ENCODE data around the gene FZD10.

Gene FZD10

DNA sequence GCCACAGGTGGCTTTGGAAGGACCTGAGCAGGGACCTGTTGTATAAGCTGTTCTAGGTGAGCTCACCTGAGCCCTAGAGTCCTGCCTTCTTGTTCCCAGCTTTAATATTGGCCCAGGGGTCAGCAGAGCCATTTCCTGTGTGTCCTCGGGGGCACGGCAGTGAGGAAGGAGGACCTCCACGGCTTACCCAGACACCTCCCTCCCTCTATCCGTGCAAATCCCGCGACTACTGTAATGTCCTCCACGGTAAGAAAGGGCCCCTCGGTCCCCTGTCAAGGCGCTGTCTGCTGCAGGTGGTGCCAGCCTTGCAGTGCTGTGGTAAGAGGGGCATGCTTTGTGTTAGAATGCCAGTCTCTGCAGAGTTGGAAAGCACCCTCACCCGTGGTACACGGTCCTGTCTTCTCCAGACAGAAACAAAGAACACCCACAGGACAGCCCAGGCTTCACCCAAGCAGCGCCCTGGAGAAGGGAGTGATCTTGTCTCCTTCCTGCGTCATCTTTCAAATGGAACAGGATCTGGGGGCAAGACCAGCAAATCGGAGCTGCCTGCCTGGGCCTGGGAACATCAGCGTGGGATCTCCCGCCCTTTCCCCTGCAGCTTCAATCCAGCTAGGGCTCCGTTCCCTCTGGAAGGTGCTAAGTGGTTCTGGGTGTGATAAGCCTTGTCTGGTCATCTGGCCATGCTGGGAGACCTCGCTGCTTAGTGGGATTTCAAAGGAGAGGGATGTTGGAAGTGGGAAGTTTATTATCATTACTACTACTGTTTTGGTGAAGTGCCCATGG lies 20.2 kb upstream of the FZD10 start:
- H3K79me2 ChIP-seq (ENCODE audit: control insufficient read depth, insufficient read depth, low read length, poor library complexity): no peaks in the 10 kb centered on the region
- no peak for DNase-seq
- WGBS (ENCODE audit: extremely low coverage, insufficient coverage, insufficient read length): no CpG with 5 or more reads among the region's 18 CpGs

DNA sequence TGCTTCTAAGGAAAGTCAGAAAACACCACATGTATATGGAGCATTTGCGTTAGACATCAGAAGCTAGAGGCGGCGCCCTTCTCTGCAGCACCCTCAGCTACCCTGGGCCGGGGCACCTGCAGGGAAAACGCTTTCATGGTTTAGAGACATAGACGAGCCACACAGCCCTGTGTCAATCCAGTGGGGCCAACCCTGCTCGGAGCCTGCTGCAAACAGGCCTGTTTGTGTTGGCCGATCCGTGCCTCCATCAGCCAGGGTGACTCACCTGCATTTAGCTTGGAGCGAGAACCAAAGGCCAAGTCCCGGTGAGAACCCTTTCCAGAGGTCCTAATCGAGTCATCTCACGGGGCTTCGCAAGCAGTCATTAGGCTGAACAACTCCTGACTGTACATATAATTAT lies 19.5 kb upstream of the FZD10 start:
- Histone ChIP-seq H4K91ac (ENCODE audit: low read depth, low read length) (no peak overlapping the region), H3K27ac (ENCODE audit: low read depth, low read length) (no peak overlapping the region), H3K4me1 (ENCODE audit: control insufficient read depth in 1 of 2, insufficient read depth in 2 of 2, low read length in 2 of 2) (no peaks in the 10 kb centered on the region), H3K79me1 (ENCODE audit: low read length) (no peaks in the 10 kb centered on the region), H3K23ac (ENCODE audit: low read length) (no peak overlapping the region), H3K4me2 (ENCODE audit: low read length) (no peak overlapping the region), H3K9ac (ENCODE audit: low read length) (no peak overlapping the region), H2BK12ac (ENCODE audit: low read length) (no peak overlapping the region), H3K4ac (ENCODE audit: low read depth, low read length) (no peak overlapping the region), H4K12ac (ENCODE audit: low read depth, low read length) (no peak overlapping the region), H2AK5ac (ENCODE audit: low read length) (no peak overlapping the region), H4K8ac (ENCODE audit: low read depth, low read length) (no peak overlapping the region), H3K9me3 (ENCODE audit: insufficient read depth, low read depth, low read length) (peaks cover 3% of the 10 kb centered on the region), H3K27me3 (ENCODE audit: insufficient read depth, low read length) (no peaks in the 10 kb centered on the region), H3K79me2 (ENCODE audit: control insufficient read depth, insufficient read depth, low read length, poor library complexity) (no peaks in the 10 kb centered on the region), H3K4me3 (ENCODE audit: low read depth, low read length) (no peak overlapping the region), H3K18ac (ENCODE audit: low read length) (no peak overlapping the region), H2AFZ (ENCODE audit: insufficient read depth, low read length, poor library complexity) (no peak overlapping the region), H3K36me3 (ENCODE audit: control insufficient read depth in 1 of 2, insufficient read depth in 2 of 2, low read length in 2 of 2) (no peaks in the 10 kb centered on the region), H2BK5ac (ENCODE audit: low read depth, low read length, poor library complexity) (no peak overlapping the region), H2BK120ac (ENCODE audit: insufficient read depth, low read length, poor library complexity) (no peak overlapping the region), H3K14ac (ENCODE audit: low read length) (no peak overlapping the region)
- no CpG with 5 or more reads among the region's 14 CpGs for WGBS (ENCODE audit: extremely low coverage, insufficient coverage, insufficient read length)
- DNase-seq: no peak

More for the DNA sequence above, 20.2 kb upstream of the FZD10 start:
- H2BK120ac ChIP-seq (ENCODE audit: insufficient read depth, low read length, poor library complexity): no peak overlapping the region
- no peak overlapping the region for H4K12ac ChIP-seq (ENCODE audit: low read depth, low read length)
- no peak overlapping the region for H3K9ac ChIP-seq (ENCODE audit: low read length)
- H2BK12ac ChIP-seq (ENCODE audit: low read length): no peak overlapping the region
- H3K27me3 ChIP-seq (ENCODE audit: insufficient read depth, low read length): no peaks in the 10 kb centered on the region
- H2BK5ac ChIP-seq (ENCODE audit: low read depth, low read length, poor library complexity): no peak overlapping the region
- no peak overlapping the region for H3K4me2 ChIP-seq (ENCODE audit: low read length)
- H3K23ac ChIP-seq (ENCODE audit: low read length): no peak overlapping the region
- H3K36me3 ChIP-seq (ENCODE audit: control insufficient read depth in 1 of 2, insufficient read depth in 2 of 2, low read length in 2 of 2): no peaks in the 10 kb centered on the region
- H3K27ac ChIP-seq (ENCODE audit: low read depth, low read length): no peak overlapping the region
- no peak overlapping the region for H2AK5ac ChIP-seq (ENCODE audit: low read length)
- no peaks in the 10 kb centered on the region for H3K79me1 ChIP-seq (ENCODE audit: low read length)
- no peak overlapping the region for H3K14ac ChIP-seq (ENCODE audit: low read length)
- H4K91ac ChIP-seq (ENCODE audit: low read depth, low read length): no peak overlapping the region
- no peak overlapping the region for H4K8ac ChIP-seq (ENCODE audit: low read depth, low read length)
- no peak overlapping the region for H2AFZ ChIP-seq (ENCODE audit: insufficient read depth, low read length, poor library complexity)
- H3K4ac ChIP-seq (ENCODE audit: low read depth, low read length): no peak overlapping the region
- H3K9me3 ChIP-seq (ENCODE audit: insufficient read depth, low read depth, low read length): peaks cover 3% of the 10 kb centered on the region
- no peak overlapping the region for H3K4me3 ChIP-seq (ENCODE audit: low read depth, low read length)
- peaks cover 0 to 3% of the 10 kb centered on the region in 2 experiments for H3K4me1 ChIP-seq (ENCODE audit: control insufficient read depth in 1 of 2, insufficient read depth in 2 of 2, low read length in 2 of 2)
- H3K18ac ChIP-seq (ENCODE audit: low read length): no peak overlapping the region

DNA sequence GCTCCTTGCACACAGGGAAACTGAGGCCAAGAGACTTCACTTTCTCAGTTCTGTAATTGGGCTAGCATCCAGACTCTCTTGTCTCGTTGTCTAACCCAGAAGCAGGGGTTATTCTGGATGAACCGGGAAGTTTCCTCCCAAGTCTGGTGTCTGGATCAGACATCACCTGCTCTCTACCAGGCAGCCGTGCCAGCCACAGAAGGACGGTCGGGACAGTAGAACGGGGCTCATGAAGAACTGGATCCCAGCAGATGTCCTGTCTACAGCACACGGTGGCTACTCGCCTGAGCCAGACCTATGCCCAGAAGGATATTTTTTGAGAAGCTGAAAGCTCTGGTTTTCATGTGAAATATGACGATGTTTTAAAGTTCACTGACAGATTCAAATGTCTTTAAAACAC lies 19.1 kb upstream of the FZD10 start:
- Histone ChIP-seq H2BK120ac (ENCODE audit: insufficient read depth, low read length, poor library complexity) (no peak overlapping the region), H3K79me1 (ENCODE audit: low read length) (no peaks in the 10 kb centered on the region), H2AK5ac (ENCODE audit: low read length) (no peak overlapping the region), H3K27ac (ENCODE audit: low read depth, low read length) (no peak overlapping the region), H3K9me3 (ENCODE audit: insufficient read depth, low read depth, low read length) (peaks cover 3% of the 10 kb centered on the region), H3K36me3 (ENCODE audit: control insufficient read depth in 1 of 2, insufficient read depth in 2 of 2, low read length in 2 of 2) (no peaks in the 10 kb centered on the region), H3K79me2 (ENCODE audit: control insufficient read depth, insufficient read depth, low read length, poor library complexity) (no peaks in the 10 kb centered on the region), H3K4me2 (ENCODE audit: low read length) (no peak overlapping the region), H3K14ac (ENCODE audit: low read length) (no peak overlapping the region), H3K9ac (ENCODE audit: low read length) (no peak overlapping the region), H4K91ac (ENCODE audit: low read depth, low read length) (no peak overlapping the region), H3K27me3 (ENCODE audit: insufficient read depth, low read length) (no peaks in the 10 kb centered on the region), H3K23ac (ENCODE audit: low read length) (no peak overlapping the region), H3K4ac (ENCODE audit: low read depth, low read length) (no peak overlapping the region), H4K12ac (ENCODE audit: low read depth, low read length) (no peak overlapping the region), H3K18ac (ENCODE audit: low read length) (no peak overlapping the region), H2AFZ (ENCODE audit: insufficient read depth, low read length, poor library complexity) (no peak overlapping the region), H2BK12ac (ENCODE audit: low read length) (no peak overlapping the region), H3K4me1 (ENCODE audit: control insufficient read depth in 1 of 2, insufficient read depth in 2 of 2, low read length in 2 of 2) (no peaks in the 10 kb centered on the region), H3K4me3 (ENCODE audit: low read depth, low read length) (no peak overlapping the region), H2BK5ac (ENCODE audit: low read depth, low read length, poor library complexity) (no peak overlapping the region), H4K8ac (ENCODE audit: low read depth, low read length) (no peak overlapping the region)
- no CpG with 5 or more reads among the region's 9 CpGs for WGBS (ENCODE audit: extremely low coverage, insufficient coverage, insufficient read length)
- DNase-seq: no peak

DNA sequence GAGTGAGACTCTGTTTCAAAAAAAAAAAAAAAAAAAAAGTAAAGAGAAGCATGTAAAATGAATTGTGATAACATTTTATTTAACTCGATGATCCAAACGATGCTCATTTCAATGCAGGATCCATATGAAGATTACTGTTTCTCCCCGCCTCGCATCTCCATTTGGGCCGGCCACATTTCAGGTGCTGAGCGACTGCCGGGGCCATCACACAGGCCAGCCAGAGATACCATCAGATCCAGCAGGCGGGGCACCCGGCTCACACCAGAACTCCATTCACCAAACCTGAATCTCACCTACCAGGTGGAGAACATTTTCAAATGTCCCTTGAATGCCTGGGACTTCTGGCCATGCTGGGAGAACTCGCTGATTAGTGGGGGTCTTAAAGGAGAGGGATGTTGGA lies 18.0 kb upstream of the FZD10 start:
- H3K36me3 ChIP-seq (ENCODE audit: control insufficient read depth in 1 of 2, insufficient read depth in 2 of 2, low read length in 2 of 2): no peaks in the 10 kb centered on the region
- no CpG with 5 or more reads among the region's 10 CpGs for WGBS (ENCODE audit: extremely low coverage, insufficient coverage, insufficient read length)

More for the DNA sequence above, 18.0 kb upstream of the FZD10 start:
- Histone ChIP-seq H3K14ac (ENCODE audit: low read length) (no peak overlapping the region), H2BK12ac (ENCODE audit: low read length) (no peak overlapping the region), H2AK5ac (ENCODE audit: low read length) (no peak overlapping the region), H3K18ac (ENCODE audit: low read length) (no peak overlapping the region), H3K79me2 (ENCODE audit: control insufficient read depth, insufficient read depth, low read length, poor library complexity) (no peaks in the 10 kb centered on the region), H3K27me3 (ENCODE audit: insufficient read depth, low read length) (no peaks in the 10 kb centered on the region), H3K4me1 (ENCODE audit: control insufficient read depth in 1 of 2, insufficient read depth in 2 of 2, low read length in 2 of 2) (no peaks in the 10 kb centered on the region), H4K91ac (ENCODE audit: low read depth, low read length) (no peak overlapping the region), H3K9ac (ENCODE audit: low read length) (no peak overlapping the region), H3K4me2 (ENCODE audit: low read length) (no peak overlapping the region), H4K8ac (ENCODE audit: low read depth, low read length) (no peak overlapping the region), H3K79me1 (ENCODE audit: low read length) (no peaks in the 10 kb centered on the region), H3K23ac (ENCODE audit: low read length) (no peak overlapping the region), H3K4ac (ENCODE audit: low read depth, low read length) (no peak overlapping the region), H4K12ac (ENCODE audit: low read depth, low read length) (no peak overlapping the region), H2BK120ac (ENCODE audit: insufficient read depth, low read length, poor library complexity) (no peak overlapping the region), H3K4me3 (ENCODE audit: low read depth, low read length) (no peak overlapping the region), H3K27ac (ENCODE audit: low read depth, low read length) (no peak overlapping the region), H3K9me3 (ENCODE audit: insufficient read depth, low read depth, low read length) (peaks cover 3% of the 10 kb centered on the region), H2AFZ (ENCODE audit: insufficient read depth, low read length, poor library complexity) (no peak overlapping the region), H2BK5ac (ENCODE audit: low read depth, low read length, poor library complexity) (no peak overlapping the region)
- DNase-seq: no peak

Data from trophoblast cell (in vitro differentiated cells and primary cell).